GM19452 (cell line): Measurements from ENCODE around the gene SLC35F3.

Source experiments
- ATAC-seq: cut with Tn5 transposase; IDR thresholded peaks from one replicate; pipeline ENCODE4 v1.9.1; 2021; ENCODE audit not compliant: unreplicated experiment

SLC35F3 gene

GRCh38 chr1:234216116-234216703 is 311.7 kb downstream of the SLC35F3 start:
- ATAC-seq = peak; percentile 42

- ATAC-seq = no peak
Measured at GRCh38 chr1:234217316-234217840, 312.9 kb downstream of the SLC35F3 start.

- no peak for ATAC-seq
Measured at GRCh38 chr1:234218078-234218477, 313.6 kb downstream of the SLC35F3 start.

- no peak for ATAC-seq
Measured at GRCh38 chr1:234219711-234220110, 315.2 kb downstream of the SLC35F3 start.

DNA sequence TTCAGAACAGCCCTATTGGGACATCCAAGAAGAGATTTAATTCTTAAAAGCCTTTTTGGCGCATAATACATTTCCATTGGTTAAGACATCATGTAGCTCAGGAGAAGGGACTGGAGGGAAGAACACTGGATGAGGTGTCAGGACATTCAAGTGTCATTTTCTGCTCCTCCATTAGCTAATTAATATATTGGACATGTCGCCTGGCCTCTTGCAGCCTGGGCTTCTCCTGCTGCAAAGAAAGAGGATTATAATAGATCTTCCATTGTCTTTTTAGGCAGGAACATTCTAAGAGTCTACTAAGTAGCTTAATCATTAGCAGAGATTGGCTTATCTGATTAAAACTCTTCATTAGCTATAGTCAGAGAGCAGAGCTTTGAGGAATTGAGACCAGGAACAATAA is 317.1 kb downstream of the SLC35F3 start:
- ATAC-seq = no peak

DNA sequence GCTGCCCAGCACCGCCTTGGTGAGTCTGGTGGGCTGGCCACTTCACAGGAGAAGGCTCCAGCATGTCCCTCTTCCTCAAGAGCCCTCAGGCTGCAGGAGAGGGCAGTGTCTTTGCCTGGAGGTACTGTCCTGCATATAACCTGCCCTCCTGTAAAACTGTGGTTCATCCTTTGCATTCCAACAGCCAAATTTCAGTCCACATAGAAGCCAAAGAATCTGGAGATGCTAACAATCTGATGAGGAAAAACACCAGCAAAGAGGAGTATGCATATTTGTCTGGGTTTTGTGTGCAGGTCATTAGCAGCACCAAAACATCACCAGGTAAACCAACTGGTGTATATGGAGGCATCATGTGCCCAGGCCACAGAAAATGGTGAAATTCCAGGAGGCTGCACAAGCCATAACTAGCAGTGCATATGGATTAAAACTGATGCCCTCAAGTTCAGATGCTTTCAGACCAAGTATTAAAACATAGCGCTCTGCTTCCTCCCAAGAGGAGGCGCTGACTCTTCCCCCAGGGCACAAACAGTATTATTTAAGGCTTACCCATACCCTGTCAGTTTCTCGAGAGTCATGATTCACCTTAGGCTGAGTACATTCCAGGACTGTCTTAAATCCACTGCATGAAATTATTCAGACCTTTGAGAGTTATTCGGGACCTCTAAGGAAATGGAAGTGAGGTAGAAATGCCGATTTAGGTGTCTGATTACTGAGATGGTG is 318.2 kb downstream of the SLC35F3 start:
- ATAC-seq = no peak

- peak; percentile 57 for ATAC-seq
Measured at GRCh38 chr1:234226113-234226818, 321.8 kb downstream of the SLC35F3 start.

DNA sequence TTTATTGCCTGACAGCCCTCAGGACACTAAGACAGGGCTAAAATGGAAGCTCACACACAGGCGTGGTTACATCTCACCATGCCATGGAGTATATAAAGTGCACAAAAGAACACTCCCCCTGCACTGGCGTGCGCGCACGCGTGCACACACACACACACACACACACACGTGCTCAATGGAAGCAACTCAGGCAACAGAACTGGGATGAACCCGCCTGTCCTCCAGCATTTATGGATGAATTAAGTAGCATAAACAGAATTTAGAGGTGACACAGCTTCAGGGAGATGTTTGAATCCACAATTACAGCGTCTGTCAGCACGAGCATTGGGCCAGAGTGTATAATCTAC is 322.3 kb downstream of the SLC35F3 start:
- ATAC-seq = no peak

- ATAC-seq = no peak
Measured at GRCh38 chr1:234229581-234230387, 325.3 kb downstream of the SLC35F3 start.

GRCh38 chr1:234230414-234230862 is 326.0 kb downstream of the SLC35F3 start:
- ATAC-seq = peak; percentile 70

- no peak for ATAC-seq
Measured at GRCh38 chr1:234231061-234231892, 326.8 kb downstream of the SLC35F3 start.

DNA sequence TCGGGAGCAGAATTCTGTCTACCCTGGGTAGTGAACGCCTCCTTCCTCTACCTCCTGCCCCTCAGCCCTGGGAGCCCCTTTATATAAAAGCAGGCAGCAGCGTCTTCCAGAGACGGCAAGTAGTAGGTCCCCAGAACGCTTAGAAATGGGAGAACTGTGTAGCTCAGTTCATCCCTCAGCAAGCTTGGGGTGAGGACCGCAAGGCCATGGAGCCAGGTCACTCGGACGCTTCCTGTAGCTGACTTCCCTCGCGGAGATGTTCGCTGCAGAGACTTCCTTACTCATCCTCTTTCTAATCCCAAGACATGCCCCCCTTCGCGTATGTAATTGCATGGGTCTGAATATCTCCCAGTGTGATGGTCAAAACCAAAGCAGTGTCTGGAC is 327.4 kb downstream of the SLC35F3 start:
- ATAC-seq = no peak

- no peak for ATAC-seq
Measured at GRCh38 chr1:234234199-234234598, 329.7 kb downstream of the SLC35F3 start.

GRCh38 chr1:234235434-234235881 is 331.0 kb downstream of the SLC35F3 start:
- ATAC-seq = no peak

DNA sequence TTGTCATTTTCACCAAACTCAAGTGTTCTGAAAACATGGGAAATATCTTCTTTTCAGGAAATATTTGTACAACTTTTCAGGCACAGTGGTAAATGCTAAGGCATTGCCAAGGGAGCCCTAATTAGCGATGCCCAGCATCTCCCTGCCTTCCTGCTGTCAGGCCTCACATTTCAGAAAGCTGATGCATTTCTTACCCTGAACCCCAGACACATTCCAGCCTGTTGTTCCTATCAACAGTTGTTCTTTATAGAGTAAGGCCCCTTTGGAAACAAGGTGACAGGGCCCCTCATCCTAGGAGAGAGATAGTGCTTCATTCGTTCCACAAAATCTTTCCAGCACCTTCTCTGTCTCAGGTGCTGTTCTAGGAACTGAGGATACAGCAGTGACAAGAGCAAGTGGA is 332.9 kb downstream of the SLC35F3 start:
- ATAC-seq = no peak

DNA sequence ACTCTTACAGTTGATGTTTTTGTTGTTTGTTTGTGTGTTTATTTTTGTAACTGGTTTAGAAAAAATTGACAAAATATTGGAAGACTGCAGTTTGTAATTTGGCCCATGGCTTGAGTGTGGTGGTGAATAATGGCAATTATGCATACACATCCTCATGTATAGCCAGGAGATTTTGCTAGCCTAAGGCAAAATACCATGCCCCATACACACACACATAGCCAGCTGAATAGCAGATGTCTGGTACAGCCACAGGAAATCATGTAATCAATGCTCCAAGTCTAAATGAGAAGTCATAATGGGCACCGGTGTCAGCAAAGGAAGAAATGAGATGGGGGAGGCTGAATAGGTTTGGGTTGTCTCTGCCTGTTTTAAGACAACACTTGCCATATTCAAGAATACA is 333.6 kb downstream of the SLC35F3 start:
- ATAC-seq = no peak

GRCh38 chr1:234239515-234239914 is 335.0 kb downstream of the SLC35F3 start:
- no peak for ATAC-seq

DNA sequence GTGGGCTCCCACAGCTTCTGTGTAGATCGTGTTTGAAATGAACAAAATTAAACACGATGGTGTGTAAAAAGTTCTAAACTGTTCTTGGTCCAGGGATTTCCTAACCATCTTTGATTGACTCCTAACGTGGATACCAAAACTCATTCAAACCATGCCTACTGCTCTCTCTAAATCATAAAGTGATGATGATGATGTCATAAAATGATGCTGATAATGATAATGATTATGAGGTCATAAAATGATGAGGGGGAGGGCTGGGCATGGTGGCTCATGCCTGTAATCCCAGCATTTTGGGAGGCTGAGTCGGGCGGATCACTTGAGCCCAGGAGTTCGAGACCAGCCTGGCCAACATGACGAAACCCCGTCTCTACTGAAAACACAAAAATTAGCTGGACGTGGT is 335.5 kb downstream of the SLC35F3 start:
- no peak for ATAC-seq

- no peak for ATAC-seq
Measured at GRCh38 chr1:234240680-234241079, 336.2 kb downstream of the SLC35F3 start.

DNA sequence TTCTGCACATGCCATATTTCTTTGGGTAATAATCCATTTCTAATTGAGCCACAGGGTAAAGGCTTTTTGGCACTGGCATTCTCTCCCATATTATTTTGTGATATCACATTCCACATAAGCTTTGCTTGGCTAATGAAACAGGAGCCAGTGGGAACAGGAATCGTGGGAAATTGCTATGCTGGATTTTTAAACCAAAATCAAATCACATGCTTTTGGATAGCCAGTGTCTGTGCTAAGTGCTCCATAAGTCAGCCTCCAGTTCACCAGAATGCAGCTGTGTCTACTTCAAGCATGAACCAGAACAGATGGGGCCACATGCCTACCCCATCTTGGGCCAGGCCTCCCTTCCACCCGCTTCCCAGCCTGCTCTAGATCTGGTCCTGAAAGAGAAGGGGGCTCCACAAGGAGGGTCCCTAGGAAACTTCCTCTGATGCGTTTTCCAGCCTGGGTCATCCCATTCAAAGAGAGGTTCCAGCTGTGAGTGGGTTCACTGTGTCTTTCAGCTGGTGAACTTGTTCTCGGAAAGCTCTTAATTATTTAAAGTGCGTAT is 337.5 kb downstream of the SLC35F3 start:
- ATAC-seq = no peak
